ENCODE data around the gene ROBO1. TPM values are rescaled to one million over a fixed set of nuclear protein-coding genes. Genes with fewer than 3 reads are reported as not detected.

Gene ROBO1
- total RNA-seq, 1 donor from 2014 or later, result 0.11 TPM

DNA sequence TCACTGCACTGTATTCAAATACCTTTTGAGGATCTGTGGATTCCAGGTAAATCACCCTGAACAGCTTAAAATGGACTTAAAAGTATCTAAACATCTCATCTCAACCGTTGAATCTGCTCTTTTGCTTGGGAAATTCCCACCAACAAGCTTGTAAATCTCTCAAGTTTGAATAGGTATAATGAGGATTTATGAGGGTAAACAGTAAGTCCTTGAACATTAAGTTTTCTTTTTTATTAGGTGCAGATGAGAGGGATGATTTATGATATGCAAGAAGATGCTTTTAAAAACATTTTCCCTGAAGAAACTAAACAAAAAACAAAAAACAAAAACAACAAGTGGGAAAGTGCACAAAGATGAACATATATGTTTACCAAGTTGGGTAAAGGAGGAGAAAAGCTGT lies 290.6 kb downstream of the ROBO1 start:
- intact Hi-C loops (cut with micrococcal nuclease), result no loop called here

DNA sequence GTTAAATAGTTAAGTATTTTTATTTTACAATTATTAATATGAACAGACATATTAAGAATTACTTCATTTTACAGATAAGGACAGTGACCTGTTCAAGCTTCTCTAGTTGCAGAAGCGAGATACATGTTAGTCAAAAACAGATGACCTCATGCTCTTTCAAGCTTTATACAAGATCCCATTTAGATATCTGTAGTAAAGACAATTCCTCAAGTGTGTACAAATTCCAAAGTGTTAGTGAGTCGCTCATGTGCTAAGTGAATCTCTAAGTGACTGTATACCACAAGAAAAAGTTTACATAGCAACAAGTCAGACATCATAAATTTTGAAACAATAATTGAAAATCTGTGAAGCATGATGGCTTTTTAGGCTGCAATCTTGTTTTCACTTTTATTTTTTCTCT lies 293.8 kb downstream of the ROBO1 start:
- intact Hi-C loops (cut with micrococcal nuclease), result no loop called here

GRCh38 chr3:79467721-79468120 lies 300.1 kb downstream of the ROBO1 start:
- intact Hi-C loops (cut with micrococcal nuclease), result no loop called here

DNA sequence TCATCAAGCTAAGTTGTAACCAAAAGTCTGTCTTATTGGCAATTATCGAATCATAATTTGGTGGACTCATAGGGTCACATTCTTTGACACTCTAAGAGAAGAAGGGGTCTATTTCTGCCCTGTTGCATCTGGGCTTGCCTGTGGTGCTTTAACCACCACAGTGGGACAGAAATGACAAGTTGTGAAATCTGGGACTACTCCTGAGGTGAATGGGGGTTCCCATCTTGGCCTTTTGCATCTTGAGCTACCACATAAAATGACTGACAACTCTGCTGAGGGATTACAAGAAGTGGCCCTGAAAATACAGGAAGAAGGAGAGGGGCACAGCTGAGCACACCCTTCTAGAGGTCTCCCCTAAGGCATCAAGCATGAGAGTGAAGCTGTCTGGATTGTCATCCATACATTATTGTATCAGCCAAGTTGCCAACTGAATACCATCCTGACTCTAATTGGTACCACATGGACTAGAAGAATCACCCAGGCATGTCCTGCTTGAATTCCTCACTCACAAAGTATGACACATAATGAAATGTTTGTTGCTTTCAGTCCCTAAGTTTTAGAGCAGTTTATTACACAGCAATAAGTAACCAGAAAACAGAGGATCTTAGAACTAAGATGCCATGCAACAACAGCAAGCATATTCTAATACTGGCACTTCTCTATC lies 306.5 kb downstream of the ROBO1 start:
- intact Hi-C loops (cut with micrococcal nuclease), result no loop called here

DNA sequence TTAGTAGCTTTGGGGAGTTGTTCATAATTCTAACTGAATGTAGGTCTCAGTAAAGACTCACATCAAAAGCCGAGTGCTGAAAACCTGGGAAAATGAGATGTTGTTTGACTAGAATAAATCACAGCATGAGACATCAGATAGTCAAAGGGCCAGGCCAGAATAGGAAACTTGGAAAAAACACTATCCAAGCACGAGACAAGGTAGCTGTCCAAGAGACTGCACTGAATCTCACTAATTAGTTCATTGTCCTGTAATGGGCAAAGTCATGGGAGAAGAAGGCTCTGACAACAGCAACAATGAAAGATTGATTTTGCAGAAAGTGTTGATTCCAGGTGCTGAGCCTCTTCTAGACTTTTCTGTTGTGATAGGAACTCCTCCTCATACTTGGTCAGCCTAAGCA lies 314.2 kb downstream of the ROBO1 start:
- intact Hi-C loops (cut with micrococcal nuclease), result no loop called here

- intact Hi-C loops (cut with micrococcal nuclease), result no loop called here
Measured at GRCh38 chr3:79436387-79436786, 331.4 kb downstream of the ROBO1 start.

DNA sequence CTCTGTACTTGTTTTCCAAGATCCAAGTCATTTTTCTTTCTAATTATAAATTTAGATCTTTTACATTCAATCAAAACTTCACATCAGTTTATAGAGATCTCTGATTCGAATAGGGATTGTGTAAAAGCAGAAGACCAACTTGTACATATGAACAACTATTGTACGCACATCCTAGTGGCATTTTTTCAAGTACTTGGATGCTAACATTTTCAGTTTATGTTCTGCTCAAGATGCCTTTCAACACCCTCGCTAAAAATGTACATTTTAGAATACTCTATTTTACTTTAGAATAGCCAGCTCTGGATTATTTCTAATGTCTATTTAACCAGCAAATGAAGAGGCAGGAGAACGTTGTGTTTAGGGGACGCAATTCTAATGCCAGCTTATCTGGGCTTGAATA lies 340.7 kb downstream of the ROBO1 start:
- intact Hi-C loops (cut with micrococcal nuclease), result no loop called here

DNA sequence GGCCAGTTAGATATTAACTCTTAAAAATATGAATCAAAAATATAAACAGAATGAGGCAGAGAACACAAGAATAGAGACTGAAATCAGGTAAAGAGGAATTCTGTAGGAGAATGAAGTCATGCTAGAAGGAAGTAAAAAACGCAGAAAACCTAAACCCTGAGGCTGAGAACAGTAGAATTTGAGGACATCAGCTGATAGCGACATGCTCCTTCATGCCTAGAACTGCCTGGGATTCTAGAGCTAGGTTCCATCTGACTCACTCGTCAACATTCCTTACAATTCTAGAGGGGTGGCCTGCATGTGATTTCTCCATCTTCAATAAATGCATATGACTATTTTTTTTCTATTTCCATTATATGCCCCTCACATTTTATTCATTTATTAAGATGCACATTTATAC lies 343.0 kb downstream of the ROBO1 start:
- intact Hi-C loops (cut with micrococcal nuclease), result no loop called here

GRCh38 chr3:79423417-79423816 lies 344.4 kb downstream of the ROBO1 start:
- intact Hi-C loops (cut with micrococcal nuclease), result no loop called here

- intact Hi-C loops (cut with micrococcal nuclease), result no loop called here
Measured at GRCh38 chr3:79421273-79421672, 346.5 kb downstream of the ROBO1 start.

GRCh38 chr3:79418855-79419621 lies 348.8 kb downstream of the ROBO1 start:
- intact Hi-C loops (cut with micrococcal nuclease), result no loop called here

- intact Hi-C loops (cut with micrococcal nuclease), result no loop called here
Measured at GRCh38 chr3:79415356-79415755, 352.4 kb downstream of the ROBO1 start.

GRCh38 chr3:79414806-79415205 lies 353.0 kb downstream of the ROBO1 start:
- intact Hi-C loops (cut with micrococcal nuclease), result no loop called here

GRCh38 chr3:79414035-79414434 lies 353.8 kb downstream of the ROBO1 start:
- intact Hi-C loops (cut with micrococcal nuclease), result no loop called here

DNA sequence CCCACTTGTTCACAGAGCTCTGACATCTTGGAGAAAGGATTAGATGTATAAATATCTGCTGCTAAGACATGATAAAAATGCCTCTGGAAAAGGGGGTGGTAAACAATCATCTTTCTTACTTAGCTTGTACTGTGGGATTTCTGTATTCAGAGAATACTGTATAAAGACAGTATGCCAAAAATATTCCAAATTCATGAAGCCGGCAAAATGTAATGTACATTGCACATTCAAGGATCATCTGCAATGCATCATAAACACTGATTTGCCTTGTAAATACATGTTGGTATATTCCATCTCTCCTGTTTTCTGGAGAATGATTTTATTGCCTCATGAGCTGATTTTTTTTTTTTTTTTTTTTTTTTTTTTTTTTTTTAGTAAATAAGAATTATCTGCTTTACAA lies 355.3 kb downstream of the ROBO1 start:
- intact Hi-C loops (cut with micrococcal nuclease), result no loop called here

GRCh38 chr3:79410617-79411016 lies 357.2 kb downstream of the ROBO1 start:
- intact Hi-C loops (cut with micrococcal nuclease), result no loop called here

DNA sequence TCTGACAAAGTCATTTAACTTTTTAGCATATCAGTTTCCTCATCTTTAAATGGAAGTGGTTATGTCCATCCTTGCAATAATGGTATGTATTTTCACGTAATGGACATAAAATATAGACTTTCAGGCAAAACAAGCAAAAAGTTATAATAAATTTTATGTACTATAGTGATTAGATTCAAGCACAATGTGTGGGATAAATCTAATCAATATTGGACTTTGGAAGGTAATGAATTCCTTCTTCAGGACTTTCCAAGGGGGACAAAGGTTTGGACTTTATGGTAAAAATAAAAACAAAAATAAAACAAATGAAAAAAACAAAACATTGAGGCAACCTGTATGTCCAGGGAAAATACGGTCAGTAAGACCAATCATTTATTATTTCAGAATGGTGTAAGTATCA lies 357.7 kb downstream of the ROBO1 start:
- intact Hi-C loops (cut with micrococcal nuclease), result no loop called here

DNA sequence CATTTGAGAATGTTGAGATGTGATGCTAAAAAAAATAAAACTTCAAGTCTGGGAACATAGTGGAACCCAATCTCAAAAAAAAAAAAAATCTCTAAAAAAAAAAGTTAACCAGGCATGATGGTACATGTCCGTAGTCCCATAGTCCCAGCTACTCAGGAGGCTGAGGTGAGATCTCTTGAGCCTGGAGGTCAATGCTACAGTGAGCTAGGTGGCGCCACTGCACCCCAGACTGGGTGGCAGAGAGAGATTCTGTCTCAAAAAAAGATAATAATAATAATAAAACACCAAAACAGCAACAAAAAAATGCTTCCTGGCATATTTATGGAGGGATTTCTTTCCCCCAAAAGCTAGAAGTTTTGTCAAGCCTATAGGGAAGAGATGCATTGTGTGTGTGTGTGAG lies 361.6 kb downstream of the ROBO1 start:
- intact Hi-C loops (cut with micrococcal nuclease), result no loop called here

GRCh38 chr3:79405183-79405582 lies 362.6 kb downstream of the ROBO1 start:
- intact Hi-C loops (cut with micrococcal nuclease), result no loop called here

DNA sequence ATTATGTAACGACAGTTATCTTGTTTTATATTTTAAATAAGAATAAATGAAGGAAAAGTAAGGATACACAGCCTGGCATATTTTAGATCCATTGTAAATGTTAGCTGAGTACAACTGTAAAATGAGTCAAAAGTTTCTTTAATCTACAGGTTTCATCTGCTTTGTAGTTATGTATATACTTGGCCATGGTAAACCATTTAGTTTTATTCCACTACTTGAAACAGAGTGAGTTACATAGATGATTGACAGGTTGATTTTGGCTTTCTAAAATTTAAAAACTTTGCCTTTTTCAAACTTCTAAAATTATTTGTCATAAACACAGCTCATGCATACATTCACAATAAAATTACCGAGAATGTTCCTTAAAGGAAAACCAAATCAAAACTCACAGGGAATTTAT lies 371.2 kb downstream of the ROBO1 start:
- intact Hi-C loops (cut with micrococcal nuclease), result no loop called here

GRCh38 chr3:79392479-79392878 lies 375.3 kb downstream of the ROBO1 start:
- intact Hi-C loops (cut with micrococcal nuclease), result no loop called here

- intact Hi-C loops (cut with micrococcal nuclease), result no loop called here
Measured at GRCh38 chr3:79390352-79390751, 377.4 kb downstream of the ROBO1 start.

DNA sequence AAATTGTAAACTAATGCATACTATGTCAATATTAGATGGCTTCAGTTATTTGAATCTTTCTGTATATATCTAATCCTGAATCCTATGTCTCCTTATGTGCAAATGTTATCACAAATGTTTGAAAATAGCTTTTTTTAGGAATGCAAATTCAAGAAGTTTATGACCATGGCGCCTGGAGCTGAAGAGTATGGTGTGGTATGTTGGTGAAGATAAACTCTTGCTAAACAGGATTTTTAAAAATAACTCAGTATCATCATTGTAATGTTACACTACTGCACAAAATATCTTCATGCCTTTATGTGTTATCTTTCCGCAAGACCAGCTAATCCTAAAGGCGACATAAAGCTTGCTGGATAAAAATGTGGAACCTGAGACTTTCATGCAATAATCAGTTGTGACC lies 382.6 kb downstream of the ROBO1 start:
- intact Hi-C loops (cut with micrococcal nuclease), result no loop called here

Data from T-helper 2 cell treated with Interferon-gamma antibody and Interleukin-4, amounts not matched to agents 100 ng/mL and 5 ng/mL, for 36 hours (primary cell).